Ovary (tissue), 3 donors: ENCODE results near the gene TCP11.

Source experiments
- CTCF ChIP-seq, 3 donors: fragments of 450-650 bp in 2 of 3; fragments of 200-600 bp in 1 of 3; IDR thresholded peaks; one replicate each; pipeline versions ENCODE4 v1.5.1 to v1.8.0; 2016 to 2022; ENCODE audit warnings: antibody characterized with exemption in 3 of 3, mild to moderate bottlenecking in 1 of 3
- EP300 ChIP-seq: sonication (generic); formaldehyde crosslinking; IDR thresholded peaks from one replicate; pipeline ENCODE4 v1.6.1; 2017; ENCODE audit warnings: antibody characterized with exemption
- POLR2A ChIP-seq: fragments of 450-650 bp; IDR thresholded peaks from one replicate; pipeline ENCODE4 v1.6.1; 2017; ENCODE audit warnings: antibody characterized with exemption, mild to moderate bottlenecking, moderate library complexity
- donor health status: DM: no; HTN: no; CAD: no.

GRCh38 chr6:35141007-35141655 is at the start of gene TCP11:
- TF ChIP-seq CTCF (IDR thresholded peaks at IDR 0.05) (no peak), POLR2A (no peak), EP300 (no peak)
